ENCODE results near the gene ABHD15.
A peak's percentile ranks its signal among the peaks of the same experiment; 100 is the strongest.

Gene ABHD15

GRCh38 chr17:29581583-29582253 is 14.9 kb upstream of the ABHD15 start:
- no peak for DNase-seq

- no peak for DNase-seq
Observed at GRCh38 chr17:29579866-29580771, 13.3 kb upstream of the ABHD15 start.

- DNase-seq: no peak
Observed at GRCh38 chr17:29578626-29579485, 12.0 kb upstream of the ABHD15 start.

DNA sequence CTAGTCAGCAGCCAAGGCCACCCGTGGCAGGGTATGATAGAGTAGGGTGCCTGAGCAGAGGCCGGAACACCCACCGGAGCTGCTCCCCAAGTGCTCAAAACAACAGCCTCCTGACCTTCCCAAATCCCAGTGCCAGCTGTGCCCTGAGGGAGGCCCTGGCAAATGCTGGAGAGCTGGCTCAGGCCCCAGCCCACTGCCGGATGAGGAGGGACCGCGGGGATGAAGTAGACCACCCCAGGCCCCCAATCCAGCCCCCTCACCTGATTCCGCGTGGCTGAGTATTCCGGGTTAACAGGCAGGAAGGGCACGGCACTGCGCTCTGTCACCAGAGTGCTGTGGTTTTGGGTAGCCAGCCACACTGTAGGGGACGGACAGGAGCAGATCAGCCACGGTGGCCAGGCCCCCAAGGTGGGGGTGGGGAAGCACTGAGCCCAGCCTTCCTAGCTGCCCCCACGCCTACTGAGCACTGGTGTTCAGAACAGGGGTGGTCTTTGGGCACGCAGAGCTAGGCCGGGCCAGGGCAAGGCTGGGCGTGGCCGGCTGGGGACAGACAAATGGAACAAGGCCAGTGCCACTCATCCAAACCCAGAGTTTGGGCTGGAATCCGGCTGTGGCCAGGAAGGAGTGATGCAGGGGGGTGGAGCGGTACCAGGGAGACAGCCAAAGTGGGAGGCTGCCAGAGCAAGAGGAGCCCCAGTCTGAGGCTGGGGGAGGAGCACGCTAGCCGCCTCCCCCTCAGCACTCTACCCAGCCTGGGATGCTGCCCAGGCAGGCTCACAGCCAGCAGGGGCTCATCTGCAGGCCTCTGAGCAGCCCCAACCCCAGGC is 10.8 kb upstream of the ABHD15 start:
- no peak for DNase-seq

- no peak for DNase-seq
Observed at GRCh38 chr17:29577001-29577370, 10.1 kb upstream of the ABHD15 start.

- DNase-seq: no peak
Observed at GRCh38 chr17:29576214-29577000, 9.6 kb upstream of the ABHD15 start.

DNA sequence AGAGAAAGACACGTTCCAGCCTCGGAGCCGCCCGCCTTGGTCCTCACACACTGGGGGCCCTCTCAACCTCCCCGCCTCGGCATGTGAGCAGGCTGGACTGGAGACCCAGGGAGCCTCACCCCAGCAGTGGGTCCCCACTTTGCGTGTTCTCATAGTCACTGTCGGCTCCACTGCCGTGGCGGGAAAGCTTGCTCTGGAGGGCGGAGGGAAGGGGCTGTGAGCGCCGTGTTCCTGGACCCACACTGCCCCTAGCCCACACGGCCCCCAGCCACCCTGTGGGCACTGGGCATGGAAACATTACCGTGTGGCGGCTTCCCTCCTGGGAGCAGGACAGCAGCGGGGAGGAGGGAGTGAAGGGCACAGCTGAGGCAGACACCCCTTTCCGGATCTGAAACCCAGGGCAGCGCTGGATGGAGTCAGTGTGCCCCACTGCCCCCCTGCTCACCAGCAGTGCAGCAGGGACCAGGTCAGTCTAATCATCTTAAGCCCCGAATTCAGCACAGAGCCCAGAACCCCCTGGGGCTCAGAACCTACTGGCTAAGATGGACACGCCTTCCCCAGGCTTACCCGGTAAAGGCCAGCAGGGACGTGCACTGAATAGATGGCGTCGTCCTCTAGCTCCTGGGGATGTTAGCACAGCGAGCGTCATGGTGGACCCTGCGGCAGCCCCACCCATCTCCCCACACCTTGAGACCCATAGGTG is 8.8 kb upstream of the ABHD15 start:
- no peak for DNase-seq

DNA sequence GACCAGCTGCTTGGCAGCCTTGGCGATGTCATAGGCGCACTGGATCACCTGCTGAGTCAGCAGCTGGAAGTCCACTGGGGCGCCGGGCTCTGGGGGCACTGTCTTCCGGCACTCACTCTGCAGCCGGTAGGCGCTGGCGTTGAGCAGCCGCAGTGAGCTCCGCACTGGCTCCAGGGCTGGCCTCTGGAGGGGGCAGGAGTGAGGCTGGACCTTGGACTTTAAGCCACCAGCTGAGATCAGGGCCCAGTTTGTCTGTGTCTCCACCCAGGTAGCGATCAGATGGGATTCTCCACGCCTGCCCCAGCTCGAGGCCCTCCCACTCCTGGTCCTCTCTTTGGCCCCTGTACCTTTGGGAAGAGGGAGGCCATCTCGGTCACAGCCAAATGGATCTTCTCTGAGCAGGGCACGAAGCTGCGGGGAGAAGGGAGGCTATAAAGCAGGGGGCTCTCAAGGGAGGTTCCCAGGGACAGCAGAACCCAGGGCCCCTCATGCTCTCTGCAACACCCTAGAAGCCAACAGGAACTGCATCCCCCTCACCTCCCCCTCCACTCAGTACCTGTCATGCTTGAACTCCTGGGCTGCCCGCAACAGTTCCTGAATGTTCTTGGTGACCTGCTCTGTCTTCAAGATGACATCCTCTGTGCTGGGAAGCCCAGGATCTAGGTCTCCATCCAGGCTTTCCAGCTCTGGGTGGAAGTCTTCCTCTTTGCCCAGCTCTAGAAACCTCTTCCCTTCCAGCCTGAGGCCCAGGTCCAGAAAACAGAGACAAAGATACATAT is 8.1 kb upstream of the ABHD15 start:
- DNase-seq: no peak

- DNase-seq: no peak
Observed at GRCh38 chr17:29573871-29574731, 7.3 kb upstream of the ABHD15 start.

DNA sequence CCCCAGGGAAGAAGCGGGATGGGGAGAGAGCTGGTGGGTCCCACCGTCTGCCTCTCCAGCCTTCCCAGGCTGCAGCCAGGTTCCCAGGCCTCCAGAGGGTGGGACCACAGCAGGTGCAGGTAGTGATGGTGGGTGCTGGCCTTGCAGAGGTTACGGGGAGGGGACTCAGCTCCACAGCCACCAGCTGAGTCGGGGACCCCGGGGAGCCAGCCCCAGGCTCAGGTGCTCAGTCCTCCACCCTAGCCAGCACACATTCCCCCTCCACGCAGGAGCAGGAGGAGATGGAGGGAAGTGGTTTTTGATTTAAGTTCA is 6.7 kb upstream of the ABHD15 start:
- DNase-seq: no peak

- no peak for DNase-seq
Observed at GRCh38 chr17:29572691-29573557, 6.1 kb upstream of the ABHD15 start.

- DNase-seq: no peak
Observed at GRCh38 chr17:29571883-29572681, 5.2 kb upstream of the ABHD15 start.

GRCh38 chr17:29571486-29571882 is 4.6 kb upstream of the ABHD15 start:
- no peak for DNase-seq

- DNase-seq: no peak
Observed at GRCh38 chr17:29570521-29570920, 3.7 kb upstream of the ABHD15 start.

DNA sequence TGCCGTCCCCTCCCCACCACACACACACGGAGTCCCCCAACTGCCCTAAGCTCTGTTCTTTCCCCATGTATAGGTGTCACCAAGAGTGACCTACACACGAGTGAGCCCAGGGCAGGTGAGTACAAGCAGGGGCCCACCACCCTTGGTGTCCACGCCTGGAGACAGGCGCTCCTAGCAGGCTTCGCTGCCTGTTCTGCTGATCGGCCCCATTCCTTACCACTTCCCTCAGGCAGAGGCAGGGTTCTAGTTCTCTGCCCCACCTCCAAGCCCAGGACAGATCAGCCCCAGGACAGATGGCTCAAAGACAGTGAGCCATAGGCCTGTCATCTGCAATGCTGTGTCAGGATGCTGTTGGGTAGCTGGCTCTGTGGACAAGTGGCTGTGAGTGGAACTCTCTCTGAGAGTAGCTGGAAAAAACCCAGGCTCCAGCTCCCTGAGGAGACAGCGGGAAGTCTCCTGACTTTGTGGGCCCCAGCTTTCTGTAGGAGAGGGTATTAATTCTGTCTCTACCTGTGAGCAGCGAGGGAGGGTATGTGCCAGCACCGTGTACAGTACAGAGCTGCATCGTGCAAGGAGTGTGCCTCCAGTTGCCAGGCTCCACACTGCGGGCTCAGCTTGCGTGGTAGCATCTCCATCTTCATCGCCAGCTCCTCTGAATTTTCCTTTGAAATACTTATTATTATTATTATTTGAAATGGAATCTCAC is 2.6 kb upstream of the ABHD15 start:
- DNase-seq: no peak

GRCh38 chr17:29568331-29569244 is 1.8 kb upstream of the ABHD15 start, which contains the start of gene TP53I13:
TSS of gene TP53I13 (plus strand) at chr17:29568701. CDS start at chr17:29568759, 58 bp downstream.
- DNase-seq: peak; percentile 59

Measured in SIG-M5 (cell line).